RWPE2 (cell line): Measurements from ENCODE around the gene VAPA.

Experiments
- ATAC-seq: fragments of 200-7000 bp; cut with Tn5 transposase; 3 replicates; pipeline ENCODE4 v1.9.1; 2021; ENCODE audit warnings: low read depth
- DNase-seq: peaks from one replicate; pipeline ENCODE4 v3.0.0-alpha.2; 2020; ENCODE audit warnings: low spot score
- H3K27ac ChIP-seq: fragments of 450-650 bp; 2 replicates; pipeline ENCODE4 v1.5.1; 2017; ENCODE audit warnings: mild to moderate bottlenecking; ENCODE audit not compliant: poor library complexity, severe bottlenecking
- H3K27me3 ChIP-seq: fragments of 250-450 bp; sonication (Bioruptor Pico); 2 replicates; pipeline ENCODE4 v1.5.1; 2021; ENCODE audit warnings: mild to moderate bottlenecking, moderate library complexity; ENCODE audit not compliant: insufficient read depth, poor library complexity, severe bottlenecking
- H3K36me3 ChIP-seq: fragments of 250-450 bp; sonication (Bioruptor Pico); 2 replicates; pipeline ENCODE4 v1.5.1; 2020; ENCODE audit warnings: low read depth, mild to moderate bottlenecking, moderate library complexity
- H3K4me1 ChIP-seq: fragments of 250-450 bp; sonication (Bioruptor Pico); 2 replicates; pipeline ENCODE4 v1.5.1; 2021; ENCODE audit warnings: mild to moderate bottlenecking, moderate library complexity; ENCODE audit not compliant: insufficient read depth, poor library complexity, severe bottlenecking
- H3K4me3 ChIP-seq: fragments of 250-450 bp; sonication (Bioruptor Pico); 2 replicates; pipeline ENCODE4 v1.5.1; 2021; ENCODE audit warnings: mild to moderate bottlenecking, moderate library complexity; ENCODE audit not compliant: severe bottlenecking
- H3K9me3 ChIP-seq: fragments of 250-450 bp; sonication (Bioruptor Pico); 2 replicates; pipeline ENCODE4 v1.5.1; 2021; ENCODE audit warnings: mild to moderate bottlenecking, moderate library complexity; ENCODE audit not compliant: severe bottlenecking
- CTCF ChIP-seq: fragments of 450-650 bp; IDR thresholded peaks from one replicate; pipeline ENCODE4 v1.5.1; 2017; ENCODE audit warnings: mild to moderate bottlenecking, moderate library complexity; ENCODE audit not compliant: poor library complexity, severe bottlenecking

Gene VAPA

GRCh38 chr18:9985641-9986040 lies 71.8 kb downstream of the VAPA start:
- no peaks in the 10 kb centered on the region for H3K27me3 ChIP-seq
- no peak overlapping the region for H3K4me3 ChIP-seq
- H3K9me3 ChIP-seq: no peaks in the 10 kb centered on the region
- DNase-seq (no peak), ATAC-seq (no peak)
- H3K36me3 ChIP-seq: no peaks in the 10 kb centered on the region
- no peak for TF ChIP-seq CTCF
- H3K4me1 ChIP-seq: no peaks in the 10 kb centered on the region
- H3K27ac ChIP-seq: no peak overlapping the region

- Histone ChIP-seq H3K27me3 (no peaks in the 10 kb centered on the region), H3K4me1 (no peaks in the 10 kb centered on the region), H3K27ac (no peak overlapping the region), H3K9me3 (no peaks in the 10 kb centered on the region), H3K36me3 (no peaks in the 10 kb centered on the region), H3K4me3 (no peak overlapping the region)
- ATAC-seq: no peak
- DNase-seq: no peak
- TF ChIP-seq CTCF: no peak
Measured at GRCh38 chr18:9986156-9986930, 72.5 kb downstream of the VAPA start.

- DNase-seq: no peak
- no peaks in the 10 kb centered on the region for H3K4me1 ChIP-seq
- no peak overlapping the region for H3K27ac ChIP-seq
- TF ChIP-seq CTCF: no peak
- no peak overlapping the region for H3K4me3 ChIP-seq
- no peak for ATAC-seq
- no peaks in the 10 kb centered on the region for H3K27me3 ChIP-seq
- H3K36me3 ChIP-seq: no peaks in the 10 kb centered on the region
- H3K9me3 ChIP-seq: no peaks in the 10 kb centered on the region
Measured at GRCh38 chr18:9987345-9987744, 73.5 kb downstream of the VAPA start.

GRCh38 chr18:9987931-9988330 lies 74.1 kb downstream of the VAPA start:
- no peaks in the 10 kb centered on the region for H3K4me1 ChIP-seq
- H3K9me3 ChIP-seq: no peaks in the 10 kb centered on the region
- TF ChIP-seq CTCF: no peak
- H3K4me3 ChIP-seq: no peak overlapping the region
- DNase-seq (no peak), ATAC-seq (no peak)
- no peak overlapping the region for H3K27ac ChIP-seq
- no peaks in the 10 kb centered on the region for H3K36me3 ChIP-seq
- H3K27me3 ChIP-seq: no peaks in the 10 kb centered on the region

DNA sequence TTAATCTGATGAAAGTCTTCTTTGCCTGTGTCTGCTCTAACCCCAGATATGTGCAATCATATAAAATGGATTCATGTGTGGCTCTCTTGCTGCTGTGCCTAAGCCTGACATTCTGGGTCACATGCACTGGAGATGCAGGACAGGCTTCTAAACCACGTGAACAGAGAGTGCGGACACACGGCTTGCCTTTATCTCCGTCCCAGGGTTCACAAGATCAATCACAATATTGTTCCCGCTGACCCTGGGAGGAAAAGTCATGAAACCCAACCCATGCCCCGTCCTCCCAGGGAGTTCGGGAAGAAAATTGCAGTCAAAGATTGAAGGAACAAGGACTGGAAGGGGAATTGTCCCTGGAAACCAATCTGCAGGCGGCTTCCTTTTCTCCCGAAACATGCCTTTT lies 74.8 kb downstream of the VAPA start:
- no peak for DNase-seq
- no peaks in the 10 kb centered on the region for H3K9me3 ChIP-seq
- H3K27ac ChIP-seq: no peak overlapping the region
- no peaks in the 10 kb centered on the region for H3K4me1 ChIP-seq
- TF ChIP-seq CTCF: no peak
- no peak for ATAC-seq
- H3K4me3 ChIP-seq: no peak overlapping the region
- no peaks in the 10 kb centered on the region for H3K36me3 ChIP-seq
- no peaks in the 10 kb centered on the region for H3K27me3 ChIP-seq
